PC-3 (cell line): ENCODE measurements around the gene CNPY2. TPM values are rescaled to one million over a fixed set of nuclear protein-coding genes. Genes with fewer than 3 reads are reported as not detected.

Experiments
- ATAC-seq: fragments of 200-7000 bp; cut with Tn5 transposase; 2 replicates; pipeline ENCODE4 v1.9.1; 2020; ENCODE audit warnings: mild to moderate bottlenecking, moderate library complexity
- BruUV-seq: library from RNA; stranded (reverse); fragments of 400-500 nt; replicated peaks from 2 replicates; lab custom pipeline; 2021; lab: Mats Ljungman, UMichigan
- CTCF ChIA-PET: fragments of 300-600 bp; sonication (Branson Sonifier 250); formaldehyde crosslinking; loops from one replicate; lab custom pipeline; 2022; ENCODE audit warnings: antibody characterized with exemption; lab: Charles Lee
- POLR2A ChIA-PET: fragments of 300-600 bp; sonication (Branson Sonifier 250); formaldehyde crosslinking; loops from one replicate; lab custom pipeline; 2022; ENCODE audit warnings: antibody characterized with exemption; ENCODE audit not compliant: unreplicated experiment; lab: Charles Lee
- DNase-seq: peaks from one replicate; pipeline ENCODE4 v3.0.0-alpha.2; 2015
- H2AFZ ChIP-seq: fragments of 300-600 bp; sonication (generic); 2 replicates; pipeline ENCODE4 v1.6.0; 2016; ENCODE audit warnings: antibody characterized with exemption, low read length
- H3F3A ChIP-seq: fragments of 300-600 bp; sonication (generic); one replicate; pipeline ENCODE4 v1.6.0; 2017; ENCODE audit warnings: antibody characterized with exemption, low read length, control low read depth, mild to moderate bottlenecking; ENCODE audit not compliant: unreplicated experiment
- H3K27ac ChIP-seq: fragments of 300-600 bp; sonication (generic); 2 replicates; pipeline ENCODE4 v1.5.1; 2016; ENCODE audit warnings: mild to moderate bottlenecking, low read length
- H3K27me3 ChIP-seq: fragments of 300-600 bp; sonication (generic); 2 replicates; pipeline ENCODE4 v1.6.1; 2016; ENCODE audit warnings: low read length, mixed read lengths
- H3K36me3 ChIP-seq: fragments of 300-600 bp; sonication (generic); 2 replicates; pipeline ENCODE4 v1.6.1; 2016; ENCODE audit warnings: low read depth, mixed run types, low read length, mixed read lengths
- H3K4me1 ChIP-seq: fragments of 300-600 bp; sonication (generic); 2 replicates; pipeline ENCODE4 v1.5.1; 2016; ENCODE audit warnings: low read length; ENCODE audit not compliant: insufficient read depth
- H3K4me2 ChIP-seq: fragments of 300-600 bp; sonication (generic); 2 replicates; pipeline ENCODE4 v1.6.0; 2016; ENCODE audit warnings: low read length
- H3K4me3 ChIP-seq: fragments of 300-600 bp; sonication (generic); 2 replicates; pipeline ENCODE4 v1.5.1; 2016; ENCODE audit warnings: mild to moderate bottlenecking, low read length, mixed read lengths
- H3K79me2 ChIP-seq: fragments of 300-600 bp; sonication (generic); 2 replicates; pipeline ENCODE4 v1.6.1; 2017; ENCODE audit warnings: low read length, mixed read lengths
- H3K9ac ChIP-seq: fragments of 300-600 bp; sonication (generic); 2 replicates; pipeline ENCODE4 v1.6.0; 2016; ENCODE audit warnings: mild to moderate bottlenecking, low read length
- H3K9me2 ChIP-seq: fragments of 300-600 bp; sonication (generic); replicated peaks from 2 replicates; pipeline ENCODE4 v1.6.1; 2016; ENCODE audit warnings: mixed run types, low read length, mixed read lengths
- H3K9me3 ChIP-seq: fragments of 300-600 bp; sonication (generic); 2 replicates; pipeline ENCODE4 v1.6.1; 2016; ENCODE audit warnings: low read length, mixed read lengths
- H4K20me1 ChIP-seq: fragments of 300-600 bp; sonication (generic); 2 replicates; pipeline ENCODE4 v1.6.1; 2016; ENCODE audit warnings: low read length, mixed read lengths
- EZH2 ChIP-seq: fragments of 300-600 bp; sonication (generic); IDR thresholded peaks from one replicate; pipeline ENCODE4 v1.6.1; 2017; ENCODE audit warnings: antibody characterized with exemption, mild to moderate bottlenecking, low read length; ENCODE audit not compliant: unreplicated experiment
- EZH2phosphoT487 ChIP-seq: fragments of 300-600 bp; sonication (generic); IDR thresholded peaks from 2 replicates; pipeline ENCODE4 v1.6.1; 2018; ENCODE audit warnings: mild to moderate bottlenecking, antibody characterized with exemption, low read length, borderline replicate concordance
- intact Hi-C: fragments of 100-400 bp; cut with micrococcal nuclease; formaldehyde crosslinking; loops from 2 replicates; pipeline ENCODE4 v1.9.0; 2023
- total RNA-seq: library from RNA; depleted of rRNA; stranded (reverse); fragments of >200 nt; gene quantifications from 2 replicates; pipeline ENCODE4 v1.2.3, GENCODE V29; 2014
- TF ChIP-seq, protein P1 (sequence below): fragments of 300-600 bp; sonication (generic); conservative IDR thresholded peaks from 2 replicates; pipeline ENCODE4 v1.5.1; 2017; ENCODE audit warnings: antibody characterized with exemption, low read depth, mild to moderate bottlenecking, low read length

The CNPY2 gene
- total RNA-seq, 1 experiment from 2014 or later: 109 TPM

DNA sequence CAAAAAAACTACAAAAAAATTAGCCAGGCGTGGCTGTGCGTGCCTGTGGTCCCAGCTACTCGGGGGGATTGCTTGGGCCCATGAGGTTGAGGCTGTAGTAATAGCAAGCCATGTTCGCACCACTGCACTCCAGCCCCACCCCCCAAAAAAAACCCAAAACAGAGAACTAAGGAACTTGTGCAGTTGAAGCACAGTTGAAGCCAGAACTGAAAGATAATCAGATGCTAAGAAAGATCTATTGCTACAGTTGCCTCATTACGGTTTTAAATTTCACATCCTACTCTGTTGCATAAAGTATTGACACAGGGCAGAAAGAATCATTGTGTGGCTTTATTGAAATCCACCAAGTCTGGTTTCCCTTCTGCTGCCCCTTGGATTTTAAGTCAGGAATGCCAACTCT is 19.5 kb downstream of the CNPY2 start:
- intact Hi-C loops: no loop called here
- Histone ChIP-seq H3K36me3 (peaks cover 18% of the 10 kb centered on the region), H2AFZ (no peak overlapping the region), H3K79me2 (peaks cover 79% of the 10 kb centered on the region), H3K9me3 (no peaks in the 10 kb centered on the region), H3K9ac (no peak overlapping the region), H3K4me1 (peaks cover 53% of the 10 kb centered on the region), H3K4me3 (no peak overlapping the region), H3K9me2 (no peaks in the 10 kb centered on the region), H3K27me3 (no peaks in the 10 kb centered on the region), H3K4me2 (peak overlapping the region; percentile 87), H3K27ac (no peak overlapping the region), H4K20me1 (peaks cover 28% of the 10 kb centered on the region; the same call in 1 of the 2 replicates), H3F3A (no peaks in the 10 kb centered on the region)
- no TSS peak for BruUV-seq
- ChIA-PET POLR2A (no interaction called here), CTCF (no interaction called here)
- DNase-seq: no peak
- no peak for ATAC-seq
- TF ChIP-seq, protein P1, sequence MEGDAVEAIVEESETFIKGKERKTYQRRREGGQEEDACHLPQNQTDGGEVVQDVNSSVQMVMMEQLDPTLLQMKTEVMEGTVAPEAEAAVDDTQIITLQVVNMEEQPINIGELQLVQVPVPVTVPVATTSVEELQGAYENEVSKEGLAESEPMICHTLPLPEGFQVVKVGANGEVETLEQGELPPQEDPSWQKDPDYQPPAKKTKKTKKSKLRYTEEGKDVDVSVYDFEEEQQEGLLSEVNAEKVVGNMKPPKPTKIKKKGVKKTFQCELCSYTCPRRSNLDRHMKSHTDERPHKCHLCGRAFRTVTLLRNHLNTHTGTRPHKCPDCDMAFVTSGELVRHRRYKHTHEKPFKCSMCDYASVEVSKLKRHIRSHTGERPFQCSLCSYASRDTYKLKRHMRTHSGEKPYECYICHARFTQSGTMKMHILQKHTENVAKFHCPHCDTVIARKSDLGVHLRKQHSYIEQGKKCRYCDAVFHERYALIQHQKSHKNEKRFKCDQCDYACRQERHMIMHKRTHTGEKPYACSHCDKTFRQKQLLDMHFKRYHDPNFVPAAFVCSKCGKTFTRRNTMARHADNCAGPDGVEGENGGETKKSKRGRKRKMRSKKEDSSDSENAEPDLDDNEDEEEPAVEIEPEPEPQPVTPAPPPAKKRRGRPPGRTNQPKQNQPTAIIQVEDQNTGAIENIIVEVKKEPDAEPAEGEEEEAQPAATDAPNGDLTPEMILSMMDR: no peak
- no peak for TF ChIP-seq EZH2phosphoT487
- TF ChIP-seq EZH2: no peak

DNA sequence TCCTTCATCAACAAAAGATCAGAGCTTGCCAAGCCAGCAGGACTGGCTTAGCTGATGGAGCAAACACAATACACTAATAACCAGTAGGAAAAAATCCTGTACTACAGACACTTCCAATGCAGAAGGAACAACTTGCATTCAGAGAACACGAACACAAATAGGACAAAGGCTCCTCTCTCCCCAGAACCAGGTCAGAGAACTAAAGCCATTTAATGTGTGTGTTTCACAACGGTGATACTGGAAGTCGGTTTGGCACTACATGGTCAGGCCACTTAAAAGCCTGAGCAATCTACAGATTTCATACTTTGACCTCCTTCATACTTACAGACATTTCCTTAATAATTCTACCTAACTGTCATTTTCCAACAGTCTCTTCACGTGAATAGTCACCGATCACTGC is 22.0 kb downstream of the CNPY2 start:
- DNase-seq (no peak), ATAC-seq (no peak)
- ChIA-PET CTCF (no interaction called here), POLR2A (no interaction called here)
- peaks cover 30% of the 10 kb centered on the region for H3K36me3 ChIP-seq
- no peak overlapping the region for H3K4me2 ChIP-seq
- H3K4me3 ChIP-seq: no peak overlapping the region
- no peaks in the 10 kb centered on the region for H3K9me2 ChIP-seq
- H3K27me3 ChIP-seq: no peaks in the 10 kb centered on the region
- H2AFZ ChIP-seq: no peak overlapping the region
- peaks cover 51% of the 10 kb centered on the region for H3K4me1 ChIP-seq
- no peak overlapping the region for H3K9ac ChIP-seq
- BruUV-seq: no TSS peak
- H3F3A ChIP-seq: no peaks in the 10 kb centered on the region
- no peaks in the 10 kb centered on the region for H3K9me3 ChIP-seq
- intact Hi-C loops: no loop called here
- no peak overlapping the region for H3K27ac ChIP-seq
- TF ChIP-seq, protein P1: no peak
- TF ChIP-seq EZH2: no peak
- TF ChIP-seq EZH2phosphoT487: no peak
- peaks cover 33% of the 10 kb centered on the region for H4K20me1 ChIP-seq
- H3K79me2 ChIP-seq: peaks cover 90% of the 10 kb centered on the region

DNA sequence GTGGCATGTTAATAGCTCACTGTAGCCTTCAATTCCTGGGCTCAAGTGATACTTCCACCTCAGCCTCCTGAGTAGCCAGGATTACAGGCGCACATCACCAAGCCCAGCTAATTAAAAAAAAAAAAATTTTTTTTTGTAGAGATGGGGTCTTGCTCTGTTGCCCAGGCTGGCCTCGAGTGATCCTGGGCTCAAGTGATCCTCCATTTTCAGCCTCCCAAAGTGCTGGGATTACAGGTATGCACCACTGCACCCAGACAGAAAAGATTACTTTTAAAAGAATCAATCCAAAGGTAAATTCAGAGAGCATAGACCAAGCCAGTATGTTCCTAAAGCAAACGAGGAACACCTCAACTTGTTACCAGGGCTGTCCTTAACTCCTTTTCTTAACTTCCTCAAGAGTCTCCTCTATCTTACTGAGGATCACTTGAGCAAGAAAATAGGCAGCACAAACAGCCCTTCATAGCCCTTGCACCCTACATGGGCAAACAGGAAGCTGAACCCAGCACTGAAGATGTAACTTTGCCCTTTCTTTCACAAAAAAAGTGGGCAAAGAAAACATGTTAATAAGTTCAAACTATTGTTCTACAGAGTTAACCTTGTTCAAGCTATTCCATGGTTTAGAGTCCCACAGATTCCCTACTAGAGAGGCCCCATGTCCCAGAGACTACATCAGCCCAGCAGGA is 26.9 kb downstream of the CNPY2 start:
- no peaks in the 10 kb centered on the region for H3K9me2 ChIP-seq
- CTCF ChIA-PET: no interaction called here
- TF ChIP-seq EZH2phosphoT487: no peak
- TF ChIP-seq, protein P1: no peak
- no peak for TF ChIP-seq EZH2
- peaks cover 65% of the 10 kb centered on the region for H3K79me2 ChIP-seq
- H3K9ac ChIP-seq: no peak overlapping the region
- H2AFZ ChIP-seq: no peak overlapping the region
- no peak for ATAC-seq
- H3K36me3 ChIP-seq: peaks cover 32% of the 10 kb centered on the region
- no TSS peak for BruUV-seq
- intact Hi-C loops: no loop called here
- POLR2A ChIA-PET: no interaction called here
- peaks cover 15% of the 10 kb centered on the region for H4K20me1 ChIP-seq
- H3K27ac ChIP-seq: no peak overlapping the region
- no peaks in the 10 kb centered on the region for H3K9me3 ChIP-seq
- H3K27me3 ChIP-seq: no peaks in the 10 kb centered on the region
- no peak for DNase-seq
- no peaks in the 10 kb centered on the region for H3F3A ChIP-seq
- H3K4me2 ChIP-seq: no peak overlapping the region
- peaks cover 24% of the 10 kb centered on the region for H3K4me1 ChIP-seq
- no peak overlapping the region for H3K4me3 ChIP-seq
